ENCODE data around the gene TPK1.
"Not testable (repeated sequence)": the region's sequence is repeated elsewhere in the genome, so short reads cannot be mapped to it uniquely, and the experiment has no call there.

TPK1 gene

GRCh38 chr7:144427539-144427938, 408.3 kb downstream of the TPK1 start:
- not testable (repeated sequence) for H3K27ac ChIP-seq (ENCODE audit: extremely low read depth, low read depth, low read length)

GRCh38 chr7:144418931-144419330, 416.9 kb downstream of the TPK1 start:
- H3K36me3 ChIP-seq (ENCODE audit: control insufficient read depth in 2 of 2, insufficient read depth in 1 of 2, low read length in 2 of 2); H3K27ac ChIP-seq (ENCODE audit: extremely low read depth, low read depth, low read length); H3K9me3 ChIP-seq (ENCODE audit: control insufficient read depth, insufficient read depth, low read depth, low read length); CTCF ChIA-PET; POLR2A ChIA-PET; H3K4me1 ChIP-seq (ENCODE audit: control insufficient read depth, insufficient read depth, low read length); H3K4me3 ChIP-seq (ENCODE audit: low read depth, low read length): not testable (repeated sequence)

More at GRCh38 chr7:144427539-144427938, 408.3 kb downstream of the TPK1 start:
- H3K9me3 ChIP-seq (ENCODE audit: control insufficient read depth, insufficient read depth, low read depth, low read length); H3K4me3 ChIP-seq (ENCODE audit: low read depth, low read length); H3K4me1 ChIP-seq (ENCODE audit: control insufficient read depth, insufficient read depth, low read length); CTCF ChIA-PET; H3K36me3 ChIP-seq (ENCODE audit: control insufficient read depth in 2 of 2, insufficient read depth in 1 of 2, low read length in 2 of 2); POLR2A ChIA-PET: not testable (repeated sequence)
- peak; percentile 48 for TF ChIP-seq SETDB1 (IDR thresholded peaks at IDR 0.05; ENCODE audit: insufficient read length, low read length)
- TF ChIP-seq TRIM28 (IDR thresholded peaks at IDR 0.05; ENCODE audit: borderline replicate concordance, low read length): peak; percentile 72; the same call in 1 of the 2 replicates
- TF ChIP-seq ZNF585B (tag by site-specific recombination; IDR thresholded peaks at IDR 0.05): peak; percentile 93

GRCh38 chr7:144416341-144416740, 419.5 kb downstream of the TPK1 start:
- no peaks in the 10 kb centered on the region for H3K9me3 ChIP-seq (ENCODE audit: control insufficient read depth, insufficient read depth, low read depth, low read length)
- ChIA-PET POLR2A (no interaction called here), CTCF (interaction anchor here (1.1 kb wide), 1 partner anchor 288 kb away, joined by 3 read pairs; no protein-coding TSS in a partner anchor)
- H3K36me3 ChIP-seq (ENCODE audit: control insufficient read depth in 2 of 2, insufficient read depth in 1 of 2, low read length in 2 of 2): no peaks in the 10 kb centered on the region
- no peak overlapping the region for H3K27ac ChIP-seq (ENCODE audit: extremely low read depth, low read depth, low read length)
- TF ChIP-seq ZNF473 (tag by site-specific recombination; IDR thresholded peaks at IDR 0.05): no peak
- no peak for TF ChIP-seq ZEB2 (tag by site-specific recombination; IDR thresholded peaks at IDR 0.05)
- H3K4me3 ChIP-seq (ENCODE audit: low read depth, low read length): no peak overlapping the region
- no peaks in the 10 kb centered on the region for H3K4me1 ChIP-seq (ENCODE audit: control insufficient read depth, insufficient read depth, low read length)

GRCh38 chr7:144415858-144416257, 420.0 kb downstream of the TPK1 start:
- no peak overlapping the region for H3K27ac ChIP-seq (ENCODE audit: extremely low read depth, low read depth, low read length)
- CTCF ChIA-PET: interaction anchor here (1.1 kb wide), 1 partner anchor 288 kb away, joined by 3 read pairs; no protein-coding TSS in a partner anchor
- TF ChIP-seq SETDB1 (IDR thresholded peaks at IDR 0.05; ENCODE audit: insufficient read length, low read length) (no peak), ZNF561 (tag by site-specific recombination; IDR thresholded peaks at IDR 0.05; ENCODE audit: borderline replicate concordance) (no peak), ZNF223 (tag by site-specific recombination; IDR thresholded peaks at IDR 0.05) (no peak), ZNF155 (tag by site-specific recombination; IDR thresholded peaks at IDR 0.05) (no peak), PRDM1 (tag by site-specific recombination; IDR thresholded peaks at IDR 0.05) (no peak), MYNN (tag by site-specific recombination; IDR thresholded peaks at IDR 0.05; ENCODE audit: borderline replicate concordance) (no peak), ZNF274 (IDR thresholded peaks at IDR 0.05; ENCODE audit: low read length) (no peak), ZNF274 (tag by site-specific recombination; IDR thresholded peaks at IDR 0.05; ENCODE audit: borderline replicate concordance) (no peak), WT1 (tag by site-specific recombination; IDR thresholded peaks at IDR 0.05) (no peak), ZBTB20 (tag by site-specific recombination; IDR thresholded peaks at IDR 0.05) (no peak)

GRCh38 chr7:144414815-144415214, 421.0 kb downstream of the TPK1 start:
- Histone ChIP-seq H3K27ac (ENCODE audit: extremely low read depth, low read depth, low read length) (no peak overlapping the region), H3K4me3 (ENCODE audit: low read depth, low read length) (no peak overlapping the region), H3K9me3 (ENCODE audit: control insufficient read depth, insufficient read depth, low read depth, low read length) (no peaks in the 10 kb centered on the region), H3K4me1 (ENCODE audit: control insufficient read depth, insufficient read depth, low read length) (no peaks in the 10 kb centered on the region), H3K36me3 (ENCODE audit: control insufficient read depth in 2 of 2, insufficient read depth in 1 of 2, low read length in 2 of 2) (no peaks in the 10 kb centered on the region)
- POLR2A ChIA-PET: no interaction called here
- CTCF ChIA-PET: no interaction called here
- TF ChIP-seq ZNF548 (tag by site-specific recombination; IDR thresholded peaks at IDR 0.05) (no peak), ZSCAN5A (tag by site-specific recombination; IDR thresholded peaks at IDR 0.05) (no peak), ZBTB6 (tag by site-specific recombination; IDR thresholded peaks at IDR 0.05) (no peak), ZNF248 (tag by site-specific recombination; IDR thresholded peaks at IDR 0.05) (no peak)

More at GRCh38 chr7:144415858-144416257, 420.0 kb downstream of the TPK1 start:
- Histone ChIP-seq H3K9me3 (ENCODE audit: control insufficient read depth, insufficient read depth, low read depth, low read length) (no peaks in the 10 kb centered on the region), H3K4me1 (ENCODE audit: control insufficient read depth, insufficient read depth, low read length) (no peaks in the 10 kb centered on the region), H3K36me3 (ENCODE audit: control insufficient read depth in 2 of 2, insufficient read depth in 1 of 2, low read length in 2 of 2) (no peaks in the 10 kb centered on the region), H3K4me3 (ENCODE audit: low read depth, low read length) (no peak overlapping the region)
- POLR2A ChIA-PET: no interaction called here

Measured in HEK293 (cell line).